Activated naive CD4-positive, alpha-beta T cell (primary cell): ENCODE results near the gene ATRIP.

Experiments
- DNase-seq, 4 experiments: peaks; one replicate each; lab custom pipeline; 2025; lab: John Stamatoyannopoulos, UW

Gene ATRIP

GRCh38 chr3:48504051-48504946, 57.8 kb downstream of the ATRIP start, which contains the start of gene SHISA5:
SHISA5 (minus strand) TSS chr3:48504174; CDS start chr3:48504094, 80 bp downstream.
- peak in 2 of 4 experiments; percentile 25 to 55 for DNase-seq

DNA sequence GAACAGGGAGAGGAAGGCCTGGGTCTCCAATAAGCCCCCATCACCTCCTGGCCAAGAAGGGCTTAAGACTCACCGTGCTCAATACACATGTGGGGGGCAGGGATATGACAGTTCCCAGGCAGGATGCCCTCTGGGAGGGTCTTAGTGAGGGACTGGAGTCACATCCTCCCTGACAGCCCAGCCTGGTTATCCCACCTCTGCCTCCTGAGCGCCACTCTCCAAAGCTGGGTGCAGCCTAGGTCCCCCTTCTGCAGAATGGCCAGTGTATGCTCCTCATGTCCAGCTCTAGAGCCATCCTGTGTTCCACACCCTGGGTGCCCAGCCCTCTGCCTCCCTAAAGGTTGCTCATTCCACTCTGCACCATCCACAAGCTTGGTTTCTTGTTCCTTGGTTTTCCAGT, 58.6 kb downstream of the ATRIP start:
- DNase-seq: no peak

- DNase-seq: no peak
Observed at GRCh38 chr3:48505968-48506504, 59.5 kb downstream of the ATRIP start.

DNA sequence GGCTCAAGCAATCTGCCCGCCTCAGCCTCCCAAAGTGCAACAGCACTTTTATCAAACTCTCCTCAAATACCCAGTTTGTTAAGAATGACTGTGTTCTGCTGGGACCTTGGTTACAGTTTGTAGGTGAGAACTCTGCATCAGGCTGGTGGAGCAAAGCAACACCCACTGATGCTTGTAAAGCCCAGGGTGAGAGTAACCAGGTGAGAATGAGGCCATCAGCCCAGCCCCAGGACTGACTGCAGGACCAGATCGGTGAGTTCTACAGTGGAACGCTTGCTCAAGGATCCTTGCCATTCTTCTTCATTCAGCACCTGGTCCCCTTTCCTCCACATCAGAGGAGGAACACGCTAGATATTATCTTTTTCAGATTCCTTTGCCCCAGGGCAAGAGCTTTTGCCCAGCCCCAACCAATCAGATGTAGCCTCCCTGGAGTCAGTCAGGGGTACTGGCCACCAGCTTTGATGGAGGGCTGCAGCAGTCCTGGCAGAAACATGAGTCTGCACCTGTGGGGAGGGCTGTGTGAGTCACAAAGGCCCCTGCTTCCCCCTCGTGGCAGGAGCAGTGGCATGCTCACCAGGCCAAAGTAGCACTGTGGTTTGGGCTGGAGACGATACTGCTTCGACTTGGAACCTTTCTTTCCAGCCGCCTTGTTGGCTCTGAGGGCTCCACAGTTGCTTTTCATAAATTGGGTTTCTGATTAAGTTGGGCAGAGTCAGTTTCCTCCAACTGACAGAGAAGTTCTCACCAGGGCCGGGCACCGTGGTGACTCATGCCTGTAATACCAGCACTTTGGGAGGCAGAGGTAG, 60.9 kb downstream of the ATRIP start:
- DNase-seq: peak in 2 of 4 experiments; percentile 52 to 66

DNA sequence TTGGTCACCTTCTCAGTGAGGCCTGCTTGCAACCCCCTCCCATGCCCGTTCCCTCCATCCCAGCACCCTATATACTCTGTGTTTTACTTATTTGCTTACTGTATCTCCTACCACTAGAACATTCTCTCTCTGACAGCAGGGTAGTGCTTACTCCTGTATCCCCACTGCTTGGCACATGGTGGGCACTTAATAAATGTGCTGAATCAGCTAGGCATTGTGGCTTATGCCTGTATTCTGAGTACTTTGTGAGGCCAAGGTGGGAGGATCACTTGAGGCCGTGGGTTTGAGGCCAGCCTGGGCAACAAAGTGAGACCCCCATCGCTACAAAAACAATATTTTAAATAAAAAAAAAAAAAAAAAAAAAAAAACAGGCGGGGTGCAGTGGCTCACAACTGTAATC, 65.0 kb downstream of the ATRIP start:
- DNase-seq: no peak

GRCh38 chr3:48514431-48515227, 68.1 kb downstream of the ATRIP start:
- DNase-seq: no peak
